Measurements from ENCODE around the gene TRIM34.

- TF ChIP-seq POLR2A (IDR thresholded peaks at IDR 0.05; ENCODE audit: low read depth, low read length): no peak
- TF ChIP-seq POLR2AphosphoS5 (IDR thresholded peaks at IDR 0.05; ENCODE audit: low read depth, low read length): no peak
- no peak for TF ChIP-seq TAF1 (IDR thresholded peaks at IDR 0.05; ENCODE audit: borderline replicate concordance, low read depth, low read length)
Measured at GRCh38 chr11:5626196-5626595, 1.4 kb downstream of the TRIM34 start.

Data from GM12892 (cell line).